Kidney capillary endothelial cell (primary cell): ENCODE measurements around the gene TXNRD1.
"Not testable (repeated sequence)": the region's sequence is repeated elsewhere in the genome, so short reads cannot be mapped to it uniquely, and the experiment has no call there.

Experiments used
- DNase-seq: peaks from one replicate; pipeline ENCODE4 v3.0.0-alpha.2; 2018; ENCODE audit warnings: low spot score

The TXNRD1 gene

GRCh38 chr12:104328278-104328677 lies 112.7 kb downstream of the TXNRD1 start:
- not testable (repeated sequence) for DNase-seq

- DNase-seq: no peak
These were observed 113.2 kb downstream of the TXNRD1 start for GRCh38 chr12:104328790-104329189.

- DNase-seq: no peak
These were observed 114.3 kb downstream of the TXNRD1 start for GRCh38 chr12:104329707-104330532.

- DNase-seq: no peak
These were observed 115.8 kb downstream of the TXNRD1 start for GRCh38 chr12:104331376-104331775.

GRCh38 chr12:104332273-104332672 lies 116.7 kb downstream of the TXNRD1 start:
- not testable (repeated sequence) for DNase-seq

GRCh38 chr12:104333692-104334255 lies 118.2 kb downstream of the TXNRD1 start:
- no peak for DNase-seq

GRCh38 chr12:104334581-104334980 lies 119.0 kb downstream of the TXNRD1 start:
- no peak for DNase-seq

- no peak for DNase-seq
These were observed 120.5 kb downstream of the TXNRD1 start for GRCh38 chr12:104336115-104336514.

GRCh38 chr12:104337030-104337558 lies 121.5 kb downstream of the TXNRD1 start:
- DNase-seq: no peak

GRCh38 chr12:104339663-104340062 lies 124.1 kb downstream of the TXNRD1 start:
- DNase-seq: no peak

- no peak for DNase-seq
These were observed 124.6 kb downstream of the TXNRD1 start for GRCh38 chr12:104340177-104340576.

- no peak for DNase-seq
These were observed 125.5 kb downstream of the TXNRD1 start for GRCh38 chr12:104340925-104341611.

- no peak for DNase-seq
These were observed 126.6 kb downstream of the TXNRD1 start for GRCh38 chr12:104342147-104342546.

- no peak for DNase-seq
These were observed 127.2 kb downstream of the TXNRD1 start for GRCh38 chr12:104342635-104343249.

- DNase-seq: no peak
These were observed 129.1 kb downstream of the TXNRD1 start for GRCh38 chr12:104344682-104345081.

- no peak for DNase-seq
These were observed 129.9 kb downstream of the TXNRD1 start for GRCh38 chr12:104345234-104346066.

GRCh38 chr12:104347374-104348075 lies 131.9 kb downstream of the TXNRD1 start:
- DNase-seq: no peak

- no peak for DNase-seq
These were observed 132.9 kb downstream of the TXNRD1 start for GRCh38 chr12:104348283-104348993.

- DNase-seq: no peak
These were observed 133.5 kb downstream of the TXNRD1 start for GRCh38 chr12:104348994-104349494.
